Sciatic nerve (tissue), 2 donors: ENCODE measurements around the gene OPCML. TPM values are rescaled to one million over a fixed set of nuclear protein-coding genes. Genes with fewer than 3 reads are reported as not detected.

Experiments
- ATAC-seq: fragments of 200-7000 bp; cut with Tn5 transposase; one replicate; pipeline ENCODE4 v1.9.1; 2020; ENCODE audit warnings: mild to moderate bottlenecking, moderate library complexity
- DNase-seq: peaks from one replicate; pipeline ENCODE4 v3.0.0-alpha.2; 2020; ENCODE audit warnings: low spot score
- intact Hi-C: fragments of 100-400 bp; cut with DNase I; formaldehyde crosslinking; loops from one replicate; pipeline ENCODE4 v1.14.2; 2022
- total RNA-seq: library from RNA; stranded (reverse); fragmentation: NEBNext Ultra II Directional; extraction: Animal tissue kit (Norgen Biotek cat#: 25700); gene quantifications from one replicate; pipeline ENCODE4 v1.2.1, GENCODE V29; 2021
- donor health status: DM: no; HTN: no; CAD: no.
- donor health status: DM: no; HTN: no; CAD: no.

The OPCML gene
- total RNA-seq, 1 donor from 2014 or later, result 4.5 TPM

GRCh38 chr11:132743601-132744000, 788.7 kb downstream of the OPCML start:
- DNase-seq (no peak), ATAC-seq (no peak)
- intact Hi-C loops, result no loop called here

GRCh38 chr11:132742929-132743328, 789.4 kb downstream of the OPCML start:
- intact Hi-C loops, result no loop called here
- DNase-seq, result no peak
- no peak for ATAC-seq

DNA sequence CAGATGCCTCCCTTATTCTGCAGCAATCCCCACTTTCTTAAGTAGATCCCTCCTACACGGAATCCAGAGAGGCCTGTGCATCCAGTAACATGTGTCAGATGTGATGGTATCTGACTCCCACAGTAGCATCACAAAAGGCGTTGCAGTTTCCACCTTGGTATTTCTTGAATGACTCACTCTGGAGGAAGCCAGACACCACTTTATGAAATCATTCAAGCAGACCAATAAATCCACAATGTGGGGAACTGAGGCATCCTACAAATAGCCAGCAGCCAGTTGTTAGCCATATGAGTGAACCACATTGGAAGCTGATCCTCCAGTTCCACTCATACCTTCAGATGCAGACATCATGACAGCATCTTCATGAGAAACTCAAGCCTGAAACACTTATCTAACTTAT, 798.1 kb downstream of the OPCML start:
- intact Hi-C loops, result no loop called here
- DNase-seq, result no peak
- ATAC-seq, result no peak

DNA sequence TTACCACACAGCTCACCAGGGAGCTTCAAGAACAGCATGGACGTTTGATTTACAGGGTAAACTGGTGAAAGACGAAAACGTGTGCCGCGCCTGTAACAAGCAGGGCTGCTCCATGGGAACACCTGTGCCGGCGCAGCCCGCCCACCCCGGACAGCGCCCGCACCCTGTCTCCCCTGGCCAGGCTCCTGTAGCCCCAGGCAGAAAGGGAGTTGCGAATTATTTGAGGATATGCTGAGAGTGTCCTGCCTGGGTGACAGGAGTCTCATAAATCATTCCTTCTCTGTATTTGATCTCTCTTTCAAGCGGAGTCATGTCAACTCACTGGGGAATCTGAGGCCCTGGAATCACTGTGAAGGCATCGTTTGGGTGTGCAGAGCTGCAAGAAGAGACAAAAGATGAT, 804.3 kb downstream of the OPCML start:
- intact Hi-C loops, result no loop called here
- ATAC-seq, result no peak
- DNase-seq, result no peak

DNA sequence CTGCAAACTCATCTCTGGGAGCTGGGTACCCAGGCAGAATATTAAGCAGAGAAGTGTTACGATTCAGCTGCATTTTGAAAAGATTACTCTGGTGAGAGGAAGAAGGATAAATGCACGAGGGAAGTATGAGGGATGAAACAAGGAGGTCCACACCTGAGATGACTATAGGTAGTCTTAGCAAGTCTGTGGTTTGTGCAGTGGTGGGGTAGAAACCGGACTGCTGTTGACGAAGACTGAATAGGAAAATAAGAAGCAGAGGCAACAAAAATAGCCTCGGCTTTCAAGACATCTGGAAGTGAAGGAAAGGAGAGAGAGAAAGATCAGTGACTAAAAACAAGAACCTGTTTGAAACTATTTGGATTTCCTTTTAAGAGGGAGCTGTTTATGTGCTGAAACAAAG, 810.8 kb downstream of the OPCML start:
- no peak for ATAC-seq
- DNase-seq, result no peak
- intact Hi-C loops, result no loop called here

GRCh38 chr11:132719684-132720083, 812.6 kb downstream of the OPCML start:
- intact Hi-C loops, result no loop called here
- ATAC-seq (no peak), DNase-seq (no peak)

DNA sequence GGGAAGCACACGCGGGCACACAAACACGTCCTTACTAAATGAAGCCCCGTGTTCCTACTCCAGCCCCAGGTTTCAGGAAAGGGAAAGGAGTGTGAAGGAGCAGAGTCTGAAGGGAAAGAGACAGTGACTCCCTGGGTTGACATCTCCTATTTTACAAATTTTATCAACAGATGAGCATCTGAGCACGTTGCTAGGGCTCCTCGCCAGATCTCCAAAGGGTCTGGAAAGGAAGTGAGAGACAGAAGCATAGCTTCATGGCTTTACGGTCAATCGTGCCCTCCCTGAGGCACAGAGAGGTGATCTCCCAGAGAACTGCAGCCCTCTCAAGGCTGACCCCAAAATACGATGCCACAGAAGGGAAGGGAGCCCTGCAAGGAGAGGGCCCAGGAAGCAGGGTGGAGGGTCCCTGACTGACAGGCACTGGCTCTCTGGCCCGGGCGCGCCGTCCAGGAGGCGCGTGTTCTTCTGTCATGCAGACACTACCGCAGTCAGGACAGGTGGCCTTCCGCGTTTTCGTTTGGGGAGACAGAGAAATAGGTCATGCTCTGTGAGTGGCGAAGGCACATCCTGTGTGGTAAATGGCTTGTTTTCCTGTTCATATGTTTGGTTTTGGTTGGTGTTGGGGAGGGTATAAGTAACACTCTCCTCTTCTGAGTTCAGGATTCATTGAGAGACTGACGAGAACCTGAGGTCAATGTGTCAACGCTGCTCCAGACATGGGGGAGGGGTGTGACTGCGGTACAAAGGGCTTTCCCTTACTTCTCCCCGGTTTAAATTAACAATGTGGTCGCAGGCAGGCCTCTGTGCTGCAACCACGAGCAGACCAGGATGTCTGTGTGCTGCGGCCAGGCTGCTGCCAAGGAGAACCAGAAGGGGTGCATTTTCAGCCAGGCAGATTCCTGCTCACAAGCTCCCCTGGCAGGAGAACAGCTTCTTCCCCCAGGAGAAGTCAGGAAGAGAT, 813.3 kb downstream of the OPCML start:
- intact Hi-C loops, result no loop called here
- DNase-seq (no peak), ATAC-seq (no peak)

- intact Hi-C loops, result no loop called here
- no peak for DNase-seq
- no peak for ATAC-seq
Measured at GRCh38 chr11:132717824-132718223, 814.5 kb downstream of the OPCML start.

GRCh38 chr11:132716037-132716436, 816.3 kb downstream of the OPCML start:
- DNase-seq (no peak), ATAC-seq (no peak)
- intact Hi-C loops, result no loop called here

DNA sequence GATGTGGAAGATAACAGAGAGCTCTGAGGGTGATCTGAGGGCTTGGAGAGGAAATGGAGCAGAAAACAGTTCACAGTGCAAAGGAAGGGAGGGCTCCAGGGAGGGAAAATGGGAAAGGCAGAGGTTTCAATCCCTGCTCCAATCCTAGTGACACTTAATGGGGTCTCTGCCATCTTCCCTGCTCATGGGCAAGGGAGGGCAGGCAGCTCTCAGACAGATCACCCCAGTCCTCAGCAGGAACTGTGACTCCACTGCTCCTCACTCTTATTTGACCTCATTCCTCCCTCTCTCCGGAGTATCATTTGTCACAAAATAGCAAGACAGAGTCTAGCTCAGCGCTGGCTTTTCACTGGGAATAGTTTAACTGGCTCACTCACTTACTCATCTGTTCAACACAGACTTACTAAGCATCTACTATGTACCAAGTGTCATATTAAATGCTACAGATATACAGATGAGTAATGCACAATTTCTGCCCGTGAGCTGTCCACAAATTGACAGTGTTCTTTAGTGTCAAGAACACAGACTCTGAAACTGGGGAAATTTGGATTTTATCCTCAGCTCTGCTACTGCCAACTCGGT, 817.4 kb downstream of the OPCML start:
- DNase-seq, result no peak
- intact Hi-C loops, result no loop called here
- no peak for ATAC-seq

- ATAC-seq (no peak), DNase-seq (no peak)
- intact Hi-C loops, result no loop called here
Measured at GRCh38 chr11:132712466-132712865, 819.8 kb downstream of the OPCML start.

- intact Hi-C loops, result no loop called here
- ATAC-seq, result no peak
- DNase-seq, result no peak
Measured at GRCh38 chr11:132704781-132705375, 827.4 kb downstream of the OPCML start.

- intact Hi-C loops, result no loop called here
- ATAC-seq (no peak), DNase-seq (no peak)
Measured at GRCh38 chr11:132692891-132693290, 839.4 kb downstream of the OPCML start.

DNA sequence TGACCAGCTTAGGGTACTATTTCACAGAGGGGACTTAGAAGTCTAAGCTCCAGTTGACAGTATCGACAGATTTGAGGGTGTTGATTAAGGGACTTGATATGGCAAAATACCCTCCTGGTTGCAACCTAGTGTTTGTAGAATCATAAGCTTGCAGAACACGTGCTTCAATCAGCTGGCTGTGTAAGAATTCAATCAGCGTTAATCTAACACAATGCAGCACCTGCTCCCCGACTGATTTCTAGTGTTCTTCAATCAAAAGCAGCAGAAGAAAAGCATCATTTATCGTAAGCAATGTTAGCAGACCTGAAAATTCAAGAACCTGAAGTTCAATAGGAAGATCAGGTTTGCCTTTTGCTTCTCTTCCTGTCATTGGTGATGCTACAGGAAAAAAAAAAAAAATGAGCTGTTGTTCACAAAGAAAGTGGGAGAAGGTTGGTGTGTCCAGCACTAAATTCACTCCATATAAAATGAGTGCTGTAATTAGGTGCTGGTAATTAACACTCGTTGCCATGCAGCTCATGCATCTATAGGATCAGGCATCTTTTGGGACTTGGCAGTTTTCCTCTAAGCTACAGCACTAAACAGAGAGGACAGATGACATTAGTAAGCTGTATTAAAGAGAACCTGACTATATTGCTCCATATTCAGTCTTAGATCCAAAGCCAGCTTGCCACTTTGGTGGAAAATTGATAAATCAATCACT, 840.3 kb downstream of the OPCML start:
- DNase-seq (no peak), ATAC-seq (no peak)

DNA sequence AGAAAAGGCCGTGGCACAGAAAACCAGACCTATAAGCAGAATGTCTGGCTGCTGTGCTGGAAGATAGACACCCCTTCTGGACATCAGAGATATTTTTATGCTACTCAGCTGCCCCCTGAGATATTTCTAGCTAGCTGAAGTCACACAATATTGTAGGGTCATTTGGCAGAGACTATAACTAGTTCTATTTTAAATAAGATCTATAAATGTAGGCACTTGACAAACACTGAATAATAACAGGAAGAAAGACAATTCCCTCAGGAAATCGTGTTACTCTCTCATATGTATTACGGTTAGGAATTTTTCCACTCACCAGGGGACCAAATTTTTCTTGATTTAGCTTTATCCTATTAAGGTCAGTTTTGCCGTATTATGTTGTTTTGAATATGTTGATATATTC, 845.4 kb downstream of the OPCML start:
- DNase-seq (no peak), ATAC-seq (no peak)
- intact Hi-C loops, result no loop called here

More for the DNA sequence above, 840.3 kb downstream of the OPCML start:
- intact Hi-C loops, result no loop called here

GRCh38 chr11:132685174-132685611, 847.1 kb downstream of the OPCML start:
- ATAC-seq, result no peak
- DNase-seq, result no peak
- intact Hi-C loops, result no loop called here

GRCh38 chr11:132683602-132684001, 848.7 kb downstream of the OPCML start:
- ATAC-seq (no peak), DNase-seq (no peak)
- intact Hi-C loops, result no loop called here

DNA sequence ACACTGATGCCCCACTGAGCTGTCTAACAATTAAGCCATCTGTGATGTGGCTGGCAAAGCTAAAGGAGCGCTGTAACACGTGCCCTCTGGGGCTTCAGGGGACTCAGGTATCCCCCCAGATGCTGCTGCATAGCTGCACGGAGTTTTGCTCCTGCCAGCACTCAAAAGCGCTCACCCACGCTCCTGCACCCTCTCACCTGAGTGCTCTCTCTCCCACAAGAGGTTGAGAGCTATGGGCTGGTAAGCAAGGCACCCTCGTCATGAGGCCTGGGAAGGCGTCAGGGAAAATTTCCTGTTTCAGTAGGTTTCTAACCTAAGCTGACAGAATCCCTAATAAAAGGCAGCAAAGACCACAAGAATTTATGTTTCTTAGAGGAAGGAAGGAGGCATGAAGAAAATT, 850.3 kb downstream of the OPCML start:
- ATAC-seq (no peak), DNase-seq (no peak)
- intact Hi-C loops, result no loop called here

DNA sequence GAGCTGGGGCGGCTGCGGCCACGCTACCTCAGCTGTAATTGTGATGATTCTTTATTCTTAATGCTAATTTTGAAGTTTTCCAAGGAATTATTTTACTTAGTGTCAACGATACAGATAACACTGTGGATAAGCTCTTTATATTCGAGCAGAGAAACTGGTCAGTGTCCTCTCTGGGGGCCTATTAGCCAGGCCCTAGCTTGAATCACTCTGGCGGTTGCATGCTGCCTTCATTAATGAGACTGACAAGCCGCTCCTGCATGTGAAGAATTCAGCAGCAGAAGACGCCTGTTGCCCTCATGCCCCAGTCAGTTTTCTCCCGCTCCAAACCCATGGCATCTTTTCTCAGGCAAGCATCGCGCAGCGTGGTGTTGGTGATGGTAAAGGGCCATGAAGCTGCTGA, 851.7 kb downstream of the OPCML start:
- no peak for DNase-seq
- intact Hi-C loops, result no loop called here
- ATAC-seq, result no peak

DNA sequence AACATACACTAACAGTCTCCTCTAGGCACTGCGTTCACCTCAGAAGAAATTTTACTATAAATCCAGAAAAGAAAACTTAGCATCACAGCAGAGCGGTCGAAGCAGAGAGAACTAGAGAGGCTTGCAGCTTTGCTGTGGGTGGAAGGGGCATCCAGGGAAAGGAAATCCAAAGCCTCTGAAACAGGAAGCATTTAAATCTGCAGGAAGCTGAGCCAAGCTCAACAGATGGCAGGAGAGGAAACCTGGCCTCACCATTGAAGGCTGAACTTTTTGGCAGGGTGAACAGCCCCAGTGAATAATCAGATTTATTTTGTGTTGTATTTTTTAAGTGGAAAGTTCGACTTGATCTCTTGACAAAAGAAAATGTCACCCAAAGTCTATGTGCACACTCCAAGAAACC, 858.1 kb downstream of the OPCML start:
- DNase-seq (no peak), ATAC-seq (no peak)
- intact Hi-C loops, result no loop called here
